Neural progenitor cell (in vitro differentiated cells): ENCODE data around the gene ZFPM1. TPM values are rescaled to one million over a fixed set of nuclear protein-coding genes. Genes with fewer than 3 reads are reported as not detected.

Experiments
- DNase-seq: peaks from one replicate; pipeline ENCODE4 v3.0.0-alpha.2; 2016; ENCODE audit warnings: low spot score
- H2AFZ ChIP-seq: fragments of 200-600 bp; sonication (generic); replicated peaks from 2 replicates; pipeline ENCODE4 v1.6.1; 2016; ENCODE audit warnings: antibody characterized with exemption
- H3F3A ChIP-seq: fragments of 200-600 bp; sonication (generic); 2 replicates; pipeline ENCODE4 v1.6.1; 2016; ENCODE audit warnings: antibody characterized with exemption, low read depth
- H3K27ac ChIP-seq: fragments of 200-600 bp; sonication (generic); 2 replicates; pipeline ENCODE4 v1.5.1; 2016; ENCODE audit warnings: mild to moderate bottlenecking
- H3K27me3 ChIP-seq: fragments of 200-600 bp; sonication (generic); 2 replicates; pipeline ENCODE4 v1.6.1; 2016; ENCODE audit warnings: mild to moderate bottlenecking, moderate library complexity
- H3K36me3 ChIP-seq: fragments of 200-600 bp; sonication (generic); 2 replicates; pipeline ENCODE4 v1.5.1; 2016
- H3K4me1 ChIP-seq: fragments of 200-600 bp; sonication (generic); 2 replicates; pipeline ENCODE4 v1.6.1; 2016; ENCODE audit warnings: mixed run types
- H3K4me2 ChIP-seq: fragments of 200-600 bp; sonication (generic); 2 replicates; pipeline ENCODE4 v1.6.1; 2016
- H3K4me3 ChIP-seq: fragments of 200-600 bp; sonication (generic); 2 replicates; pipeline ENCODE4 v1.5.1; 2016
- H3K79me2 ChIP-seq: fragments of 200-600 bp; sonication (generic); 2 replicates; pipeline ENCODE4 v1.6.1; 2016; ENCODE audit warnings: low read depth
- H3K9ac ChIP-seq: fragments of 200-600 bp; sonication (generic); 2 replicates; pipeline ENCODE4 v1.6.1; 2016
- H3K9me3 ChIP-seq: fragments of 200-600 bp; sonication (generic); 2 replicates; pipeline ENCODE4 v1.5.1; 2016; ENCODE audit warnings: low read depth
- H4K20me1 ChIP-seq: fragments of 200-600 bp; sonication (generic); 2 replicates; pipeline ENCODE4 v1.6.1; 2016; ENCODE audit warnings: low read depth
- H3K27ac Mint-ChIP-seq: 3 replicates; pipeline ENCODE4 v1.8.0; 2021; ENCODE audit warnings: mixed read lengths
- H3K27me3 Mint-ChIP-seq: 2 replicates; pipeline ENCODE4 v1.8.0; 2022; ENCODE audit warnings: low read depth, mild to moderate bottlenecking, inconsistent platforms, moderate library complexity, mixed read lengths; ENCODE audit not compliant: insufficient read depth
- H3K36me3 Mint-ChIP-seq: 3 replicates; pipeline ENCODE4 v1.8.0; 2021; ENCODE audit warnings: mixed read lengths
- H3K4me1 Mint-ChIP-seq: 3 replicates; pipeline ENCODE4 v1.8.0; 2021; ENCODE audit warnings: mixed read lengths
- H3K4me3 Mint-ChIP-seq: 3 replicates; pipeline ENCODE4 v1.8.0; 2021; ENCODE audit warnings: mild to moderate bottlenecking, moderate library complexity, mixed read lengths
- H3K9me3 Mint-ChIP-seq: 3 replicates; pipeline ENCODE4 v1.8.0; 2020; ENCODE audit warnings: mixed read lengths
- EZH2 ChIP-seq: fragments of 200-600 bp; sonication (generic); IDR thresholded peaks from 2 replicates; pipeline ENCODE4 v1.6.1; 2017; ENCODE audit warnings: antibody characterized with exemption, mild to moderate bottlenecking, moderate library complexity
- EZH2phosphoT487 ChIP-seq: fragments of 200-600 bp; sonication (generic); IDR thresholded peaks from 2 replicates; pipeline ENCODE4 v1.6.1; 2017; ENCODE audit warnings: antibody characterized with exemption
- microRNA-seq: library from miRNA; unstranded; fragments of <30 nt; microRNA quantifications from one replicate; pipeline ENCODE4, GENCODE V29; 2016
- small RNA-seq: library from RNA; depleted of rRNA; stranded (forward); fragments of <200 nt; gene quantifications from one replicate; pipeline ENCODE3, GENCODE V24; 2015
- total RNA-seq: library from RNA; depleted of rRNA; stranded (reverse); fragments of >200 nt; gene quantifications from 2 replicates; pipeline ENCODE4 v1.2.3, GENCODE V29; 2015; ENCODE audit warnings: low replicate concordance
- TF ChIP-seq, protein P1 (sequence below): fragments of 200-600 bp; sonication (generic); IDR thresholded peaks from 2 replicates; pipeline ENCODE4 v1.5.1; 2017; ENCODE audit warnings: antibody characterized with exemption, mild to moderate bottlenecking

Gene ZFPM1
- total RNA-seq, 1 donor from 2014 or later = 0.36 TPM

DNA sequence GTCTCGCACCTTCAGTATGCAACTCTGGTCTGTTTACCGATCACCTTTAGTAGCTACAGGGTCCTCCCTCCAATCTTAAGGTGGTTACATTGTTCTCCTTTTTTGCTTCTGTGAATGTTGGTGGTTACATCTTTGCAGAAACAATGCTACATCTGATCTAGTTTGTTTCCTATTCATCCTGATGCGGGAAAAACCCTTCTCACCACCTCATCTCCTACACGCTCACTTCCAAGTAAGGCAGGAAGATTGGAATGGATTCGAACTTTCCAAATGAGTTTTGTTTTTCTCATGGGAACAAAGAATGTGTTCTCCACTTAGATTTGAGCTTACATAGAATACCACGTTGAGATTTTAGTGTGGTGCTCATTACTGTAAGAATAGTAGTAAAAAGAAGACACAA lies 131.6 kb downstream of the ZFPM1 start:
- H3K4me3 ChIP-seq = no peak overlapping the region
- no peak overlapping the region for H3K9ac ChIP-seq
- peaks cover 63% of the 10 kb centered on the region for H4K20me1 ChIP-seq
- no peaks in the 10 kb centered on the region for H3F3A ChIP-seq
- no peak overlapping the region for H3K27ac ChIP-seq
- peaks cover 60% of the 10 kb centered on the region for H3K79me2 ChIP-seq
- no peak overlapping the region for H3K27ac Mint-ChIP-seq
- peaks cover 3% of the 10 kb centered on the region for H3K27me3 Mint-ChIP-seq
- no peak overlapping the region for H3K4me2 ChIP-seq
- TF ChIP-seq, protein P1, sequence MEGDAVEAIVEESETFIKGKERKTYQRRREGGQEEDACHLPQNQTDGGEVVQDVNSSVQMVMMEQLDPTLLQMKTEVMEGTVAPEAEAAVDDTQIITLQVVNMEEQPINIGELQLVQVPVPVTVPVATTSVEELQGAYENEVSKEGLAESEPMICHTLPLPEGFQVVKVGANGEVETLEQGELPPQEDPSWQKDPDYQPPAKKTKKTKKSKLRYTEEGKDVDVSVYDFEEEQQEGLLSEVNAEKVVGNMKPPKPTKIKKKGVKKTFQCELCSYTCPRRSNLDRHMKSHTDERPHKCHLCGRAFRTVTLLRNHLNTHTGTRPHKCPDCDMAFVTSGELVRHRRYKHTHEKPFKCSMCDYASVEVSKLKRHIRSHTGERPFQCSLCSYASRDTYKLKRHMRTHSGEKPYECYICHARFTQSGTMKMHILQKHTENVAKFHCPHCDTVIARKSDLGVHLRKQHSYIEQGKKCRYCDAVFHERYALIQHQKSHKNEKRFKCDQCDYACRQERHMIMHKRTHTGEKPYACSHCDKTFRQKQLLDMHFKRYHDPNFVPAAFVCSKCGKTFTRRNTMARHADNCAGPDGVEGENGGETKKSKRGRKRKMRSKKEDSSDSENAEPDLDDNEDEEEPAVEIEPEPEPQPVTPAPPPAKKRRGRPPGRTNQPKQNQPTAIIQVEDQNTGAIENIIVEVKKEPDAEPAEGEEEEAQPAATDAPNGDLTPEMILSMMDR = no peak
- TF ChIP-seq EZH2phosphoT487 (no peak), EZH2 (no peak)
- H3K9me3 ChIP-seq = no peaks in the 10 kb centered on the region
- H3K27me3 ChIP-seq = no peaks in the 10 kb centered on the region
- H3K36me3 Mint-ChIP-seq = peaks cover 30% of the 10 kb centered on the region
- H3K4me3 Mint-ChIP-seq = no peak overlapping the region
- no peaks in the 10 kb centered on the region for H3K4me1 ChIP-seq
- no peaks in the 10 kb centered on the region for H3K9me3 Mint-ChIP-seq
- no peaks in the 10 kb centered on the region for H3K36me3 ChIP-seq
- H2AFZ ChIP-seq = no peak overlapping the region
- DNase-seq = no peak
- no peaks in the 10 kb centered on the region for H3K4me1 Mint-ChIP-seq

DNA sequence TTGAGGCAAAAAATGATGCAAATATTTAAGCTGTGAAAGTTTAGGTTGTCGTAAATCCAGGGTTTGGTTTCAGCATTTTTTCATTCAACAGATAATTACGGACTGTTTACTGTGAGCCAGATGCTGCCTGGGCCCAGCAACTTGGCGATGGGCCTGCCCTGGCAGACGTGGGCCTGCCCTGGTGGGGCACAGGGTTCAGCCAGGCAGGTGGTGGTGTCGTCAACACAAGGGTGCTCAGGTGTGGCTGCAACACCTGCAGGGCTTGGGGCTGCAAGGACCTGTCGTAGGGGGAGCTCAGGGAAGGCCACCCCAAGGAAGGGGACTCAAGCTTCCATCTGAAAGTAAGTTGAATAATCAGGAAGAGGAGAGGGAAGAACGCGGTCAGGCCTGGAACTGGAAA lies 132.2 kb downstream of the ZFPM1 start:
- H3K4me1 Mint-ChIP-seq = no peaks in the 10 kb centered on the region
- H3K27ac ChIP-seq = no peak overlapping the region
- no peak overlapping the region for H3K4me3 Mint-ChIP-seq
- no peaks in the 10 kb centered on the region for H3K27me3 ChIP-seq
- peaks cover 3% of the 10 kb centered on the region for H3K27me3 Mint-ChIP-seq
- H3K79me2 ChIP-seq = peaks cover 55% of the 10 kb centered on the region
- H3K4me1 ChIP-seq = no peaks in the 10 kb centered on the region
- no peaks in the 10 kb centered on the region for H3F3A ChIP-seq
- TF ChIP-seq EZH2phosphoT487 (no peak), EZH2 (no peak)
- no peak overlapping the region for H3K4me2 ChIP-seq
- H2AFZ ChIP-seq = no peak overlapping the region
- no peaks in the 10 kb centered on the region for H3K9me3 ChIP-seq
- peaks cover 58% of the 10 kb centered on the region for H4K20me1 ChIP-seq
- no peak overlapping the region for H3K4me3 ChIP-seq
- no peak for DNase-seq
- peak overlapping the region; percentile 1 for H3K9ac ChIP-seq
- no peaks in the 10 kb centered on the region for H3K9me3 Mint-ChIP-seq
- H3K27ac Mint-ChIP-seq = no peak overlapping the region
- H3K36me3 Mint-ChIP-seq = peaks cover 34% of the 10 kb centered on the region
- H3K36me3 ChIP-seq = no peaks in the 10 kb centered on the region

- Mint-ChIP-seq H3K4me1 (no peaks in the 10 kb centered on the region), H3K27ac (no peak overlapping the region)
Measured at GRCh38 chr16:88585927-88586581, 133.0 kb downstream of the ZFPM1 start.

More at GRCh38 chr16:88585927-88586581, 133.0 kb downstream of the ZFPM1 start:
- H3K9me3 Mint-ChIP-seq = no peaks in the 10 kb centered on the region
- TF ChIP-seq EZH2 (no peak), EZH2phosphoT487 (no peak)
- TF ChIP-seq, protein P1 = no peak
- H3K4me1 ChIP-seq = no peaks in the 10 kb centered on the region
- peaks cover 51% of the 10 kb centered on the region for H4K20me1 ChIP-seq
- H3K27ac ChIP-seq = no peak overlapping the region
- no peak overlapping the region for H3K4me3 Mint-ChIP-seq
- H3K36me3 ChIP-seq = no peaks in the 10 kb centered on the region
- H3K27me3 ChIP-seq = no peaks in the 10 kb centered on the region
- H3K9ac ChIP-seq = no peak overlapping the region
- H3K4me3 ChIP-seq = no peak overlapping the region
- H3K27me3 Mint-ChIP-seq = no peaks in the 10 kb centered on the region
- H3K79me2 ChIP-seq = peaks cover 47% of the 10 kb centered on the region
- no peak for DNase-seq
- no peaks in the 10 kb centered on the region for H3K9me3 ChIP-seq
- H3K36me3 Mint-ChIP-seq = peaks cover 30% of the 10 kb centered on the region
- no peak overlapping the region for H3K4me2 ChIP-seq
- H2AFZ ChIP-seq = no peak overlapping the region
- no peaks in the 10 kb centered on the region for H3F3A ChIP-seq

Small RNA genes within 50 kb of the gene (microRNA-seq; reads per million reads assigned to microRNA genes)
- gene MIR5189 = not detected

Small RNA genes within 50 kb of the gene (small RNA-seq; reads per million reads assigned to genes)
- gene MIR5189 = not detected

Other genes starting within 250 kb of the ZFPM1 start
- gene ZNF469, start 70.3 kb upstream of the ZFPM1 start, total RNA-seq = 0.02 and 0.03 TPM in 2 replicates
- gene ZC3H18, start 117.1 kb downstream of the ZFPM1 start, total RNA-seq = 24.2 and 38.6 TPM in 2 replicates
- gene IL17C, start 185.3 kb downstream of the ZFPM1 start, total RNA-seq = not detected in 2 replicates
- gene CYBA, start 197.8 kb downstream of the ZFPM1 start, total RNA-seq = 29.9 and 101 TPM in 2 replicates
- gene MVD, start 209.8 kb downstream of the ZFPM1 start, total RNA-seq = 12.7 and 53.7 TPM in 2 replicates
- gene SNAI3, start 233.2 kb downstream of the ZFPM1 start, total RNA-seq = 0.71 TPM in 1 of 2 replicates, not detected in the other